ENCODE results near the gene SLC37A3. TPM values are rescaled to one million over a fixed set of nuclear protein-coding genes. Genes with fewer than 3 reads are reported as not detected.
A peak's percentile ranks its signal among the peaks of the same experiment; 100 is the strongest.

Gene SLC37A3
- 26.0 and 37.0 TPM in 2 replicates for total RNA-seq

GRCh38 chr7:140397784-140398750 is at the start of gene SLC37A3:
Gene SLC37A3, minus strand, starts transcription at chr7:140398530. Its CDS starts 16,004 bp downstream, at chr7:140382526.
- no peak for DNase-seq (ENCODE audit: low read depth)
- H3K4me3 ChIP-seq (ENCODE audit: low read depth, low read length): peak within 1 kb of the TSS; percentile 93
- no peak for TF ChIP-seq CTCF (conservative IDR thresholded peaks at IDR 0.05; ENCODE audit: low read depth, low read length)

GRCh38 chr7:140447841-140448240 is 49.5 kb upstream of the SLC37A3 start:
- no peak for DNase-seq (ENCODE audit: low read depth)
- no peak for TF ChIP-seq CTCF (conservative IDR thresholded peaks at IDR 0.05; ENCODE audit: low read depth, low read length)
- no peak overlapping the region for H3K4me3 ChIP-seq (ENCODE audit: low read depth, low read length)

- no peak overlapping the region for H3K4me3 ChIP-seq (ENCODE audit: low read depth, low read length)
- TF ChIP-seq CTCF (conservative IDR thresholded peaks at IDR 0.05; ENCODE audit: low read depth, low read length): no peak
- DNase-seq (ENCODE audit: low read depth): no peak
These were observed 48.1 kb upstream of the SLC37A3 start for GRCh38 chr7:140446467-140446866.

GRCh38 chr7:140441519-140441918 is 43.2 kb upstream of the SLC37A3 start:
- DNase-seq (ENCODE audit: low read depth): no peak
- no peak overlapping the region for H3K4me3 ChIP-seq (ENCODE audit: low read depth, low read length)
- TF ChIP-seq CTCF (conservative IDR thresholded peaks at IDR 0.05; ENCODE audit: low read depth, low read length): no peak

- no peak for DNase-seq (ENCODE audit: low read depth)
- no peak overlapping the region for H3K4me3 ChIP-seq (ENCODE audit: low read depth, low read length)
- no peak for TF ChIP-seq CTCF (conservative IDR thresholded peaks at IDR 0.05; ENCODE audit: low read depth, low read length)
These were observed 42.3 kb upstream of the SLC37A3 start for GRCh38 chr7:140440593-140440992.

GRCh38 chr7:140439359-140439758 is 41.0 kb upstream of the SLC37A3 start:
- H3K4me3 ChIP-seq (ENCODE audit: low read depth, low read length): no peak overlapping the region
- no peak for DNase-seq (ENCODE audit: low read depth)
- no peak for TF ChIP-seq CTCF (conservative IDR thresholded peaks at IDR 0.05; ENCODE audit: low read depth, low read length)
